ENCODE results near the gene MAP3K8.

- TF ChIP-seq, protein P1, sequence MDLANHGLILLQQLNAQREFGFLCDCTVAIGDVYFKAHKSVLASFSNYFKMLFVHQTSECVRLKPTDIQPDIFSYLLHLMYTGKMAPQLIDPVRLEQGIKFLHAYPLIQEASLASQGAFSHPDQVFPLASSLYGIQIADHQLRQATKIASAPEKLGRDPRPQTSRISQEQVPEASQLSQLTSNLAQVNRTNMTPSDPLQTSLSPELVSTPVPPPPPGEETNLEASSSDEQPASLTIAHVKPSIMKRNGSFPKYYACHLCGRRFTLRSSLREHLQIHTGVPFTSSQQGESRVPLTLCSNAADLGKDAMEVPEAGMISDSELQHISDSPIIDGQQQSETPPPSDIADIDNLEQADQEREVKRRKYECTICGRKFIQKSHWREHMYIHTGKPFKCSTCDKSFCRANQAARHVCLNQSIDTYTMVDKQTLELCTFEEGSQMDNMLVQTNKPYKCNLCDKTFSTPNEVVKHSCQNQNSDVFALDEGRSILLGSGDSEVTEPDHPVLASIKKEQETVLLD (IDR thresholded peaks at IDR 0.05) = no peak
- TF ChIP-seq GABPB1 (CRISPR knock-in tag; IDR thresholded peaks at IDR 0.05) (no peak; the same call in 1 of the 2 replicates), BHLHE40 (IDR thresholded peaks at IDR 0.05; ENCODE audit: low read length) (no peak), CTCF (IDR thresholded peaks at IDR 0.05 in 2 of 3, conservative IDR thresholded peaks at IDR 0.05 in 1 of 3; ENCODE audit: insufficient read depth in 2 of 3, low read depth in 1 of 3, low read length in 3 of 3) (no peak), ZEB2 (IDR thresholded peaks at IDR 0.05) (no peak), NCOR1 (IDR thresholded peaks at IDR 0.05) (no peak), NELFE (IDR thresholded peaks at IDR 0.05; ENCODE audit: insufficient read depth, insufficient read length) (no peak), MXI1 (IDR thresholded peaks at IDR 0.05; ENCODE audit: low read depth, low read length) (no peak), CBFB (CRISPR knock-in tag; IDR thresholded peaks at IDR 0.05) (no peak), CREM (IDR thresholded peaks at IDR 0.05; ENCODE audit: low read depth) (no peak), SMARCA4 (IDR thresholded peaks at IDR 0.05) (no peak), PTBP1 (IDR thresholded peaks at IDR 0.05; ENCODE audit: low read depth, low read length) (no peak)
- TF ChIP-seq, protein P2, sequence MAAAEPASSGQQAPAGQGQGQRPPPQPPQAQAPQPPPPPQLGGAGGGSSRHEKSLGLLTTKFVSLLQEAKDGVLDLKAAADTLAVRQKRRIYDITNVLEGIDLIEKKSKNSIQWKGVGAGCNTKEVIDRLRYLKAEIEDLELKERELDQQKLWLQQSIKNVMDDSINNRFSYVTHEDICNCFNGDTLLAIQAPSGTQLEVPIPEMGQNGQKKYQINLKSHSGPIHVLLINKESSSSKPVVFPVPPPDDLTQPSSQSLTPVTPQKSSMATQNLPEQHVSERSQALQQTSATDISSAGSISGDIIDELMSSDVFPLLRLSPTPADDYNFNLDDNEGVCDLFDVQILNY (CRISPR knock-in tag; IDR thresholded peaks at IDR 0.05) = no peak
Measured at GRCh38 chr10:30430544-30431298, 3.3 kb upstream of the MAP3K8 start.
